HG03575 (cell line): ENCODE results near the gene TMEM132D.

Source experiments
- ATAC-seq: cut with Tn5 transposase; IDR thresholded peaks from one replicate; pipeline ENCODE4 v1.9.1; 2021; ENCODE audit not compliant: unreplicated experiment, insufficient number of reproducible peaks, low FRiP score; ENCODE audit errors: extremely low read depth

The TMEM132D gene

GRCh38 chr12:129357233-129357632, 546.6 kb downstream of the TMEM132D start:
- ATAC-seq: no peak

GRCh38 chr12:129351481-129351880, 552.3 kb downstream of the TMEM132D start:
- ATAC-seq: no peak

GRCh38 chr12:129339336-129339735, 564.5 kb downstream of the TMEM132D start:
- no peak for ATAC-seq

- ATAC-seq: no peak
These were observed 566.4 kb downstream of the TMEM132D start for GRCh38 chr12:129337413-129337812.

GRCh38 chr12:129335773-129336172, 568.1 kb downstream of the TMEM132D start:
- no peak for ATAC-seq

- ATAC-seq: no peak
These were observed 571.5 kb downstream of the TMEM132D start for GRCh38 chr12:129332286-129332685.

GRCh38 chr12:129331356-129332085, 572.3 kb downstream of the TMEM132D start:
- no peak for ATAC-seq

- no peak for ATAC-seq
These were observed 575.6 kb downstream of the TMEM132D start for GRCh38 chr12:129328235-129328634.

- ATAC-seq: no peak
These were observed 578.3 kb downstream of the TMEM132D start for GRCh38 chr12:129325566-129325965.

GRCh38 chr12:129312048-129312447, 591.8 kb downstream of the TMEM132D start:
- ATAC-seq: no peak

- no peak for ATAC-seq
These were observed 593.5 kb downstream of the TMEM132D start for GRCh38 chr12:129310346-129310745.

GRCh38 chr12:129305851-129306250, 598.0 kb downstream of the TMEM132D start:
- ATAC-seq: no peak

GRCh38 chr12:129304529-129304928, 599.3 kb downstream of the TMEM132D start:
- ATAC-seq: no peak

- ATAC-seq: no peak
These were observed 603.8 kb downstream of the TMEM132D start for GRCh38 chr12:129300011-129300410.

GRCh38 chr12:129298921-129299320, 604.9 kb downstream of the TMEM132D start:
- ATAC-seq: no peak

- no peak for ATAC-seq
These were observed 607.2 kb downstream of the TMEM132D start for GRCh38 chr12:129296671-129297070.

GRCh38 chr12:129294868-129295267, 609.0 kb downstream of the TMEM132D start:
- ATAC-seq: no peak

- ATAC-seq: no peak
These were observed 624.1 kb downstream of the TMEM132D start for GRCh38 chr12:129279771-129280170.

GRCh38 chr12:129276361-129277060, 627.3 kb downstream of the TMEM132D start:
- no peak for ATAC-seq

GRCh38 chr12:129269756-129270495, 633.9 kb downstream of the TMEM132D start:
- no peak for ATAC-seq
